ENCODE results near the gene CLPTM1.
"Not testable (repeated sequence)": the region's sequence is repeated elsewhere in the genome, so short reads cannot be mapped to it uniquely, and the experiment has no call there.

The CLPTM1 gene

DNA sequence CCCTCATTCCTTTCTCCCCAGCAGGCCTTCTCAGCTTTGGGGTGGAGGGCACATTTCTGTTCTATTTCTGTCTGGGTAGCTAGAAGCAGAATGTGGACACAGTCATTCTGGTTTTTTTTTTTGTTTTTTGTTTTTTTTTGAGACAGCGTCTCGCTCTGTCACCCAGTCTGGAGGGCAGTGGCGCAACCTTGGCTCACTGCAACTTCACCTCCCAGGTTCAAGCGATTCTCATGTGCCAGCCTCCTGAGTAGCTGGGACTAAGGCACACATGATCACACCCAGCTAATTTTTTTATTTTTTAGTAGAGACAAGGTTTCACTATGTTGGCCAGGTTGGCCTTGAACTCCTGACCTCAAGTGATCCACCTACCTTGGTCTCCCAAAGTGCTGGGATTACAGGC lies 20.3 kb downstream of the CLPTM1 start:
- DNase-seq (ENCODE audit: low read depth in 3 of 3): no peak

DNA sequence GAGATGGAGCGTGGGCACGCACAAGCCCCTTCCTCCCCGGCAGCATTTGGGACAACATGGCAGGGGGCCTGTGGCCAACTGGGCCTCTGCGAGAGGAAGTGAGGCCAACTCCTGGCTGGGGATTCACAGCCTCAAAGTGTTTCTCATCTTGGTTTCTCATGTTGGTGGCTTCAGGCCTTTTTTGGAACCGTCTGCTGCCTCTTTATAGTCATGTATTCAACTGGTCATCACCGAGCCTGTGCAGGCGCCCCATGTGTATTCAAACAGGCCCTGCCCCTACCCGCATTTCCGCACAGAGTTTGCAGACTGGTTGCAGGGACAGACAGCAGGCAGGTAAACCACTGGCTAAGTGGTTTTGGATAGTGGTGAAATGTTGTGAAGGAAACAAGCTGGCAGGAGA lies 28.8 kb downstream of the CLPTM1 start:
- no peak for DNase-seq (ENCODE audit: low read depth in 3 of 3)

DNA sequence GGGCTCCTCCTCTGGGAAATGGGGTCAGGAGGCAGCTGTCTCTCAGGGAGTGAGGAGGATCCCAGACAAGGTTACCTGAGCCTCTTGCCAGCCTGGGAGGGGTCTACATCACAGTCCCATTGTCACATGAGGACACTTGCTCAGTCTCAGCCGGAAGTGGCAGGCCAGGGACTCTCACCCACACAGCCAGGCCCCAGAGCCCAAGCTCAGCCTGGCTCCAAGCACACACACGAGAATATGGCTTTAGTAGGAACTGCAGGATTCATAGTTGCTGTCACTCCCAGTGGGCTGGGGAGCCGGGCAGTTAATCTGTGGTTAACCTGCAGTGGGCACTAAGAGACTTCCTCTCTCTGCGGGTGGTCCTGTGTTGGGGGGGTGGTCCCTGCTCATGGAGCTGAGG lies 30.3 kb downstream of the CLPTM1 start:
- DNase-seq (ENCODE audit: low read depth in 3 of 3): no peak

DNA sequence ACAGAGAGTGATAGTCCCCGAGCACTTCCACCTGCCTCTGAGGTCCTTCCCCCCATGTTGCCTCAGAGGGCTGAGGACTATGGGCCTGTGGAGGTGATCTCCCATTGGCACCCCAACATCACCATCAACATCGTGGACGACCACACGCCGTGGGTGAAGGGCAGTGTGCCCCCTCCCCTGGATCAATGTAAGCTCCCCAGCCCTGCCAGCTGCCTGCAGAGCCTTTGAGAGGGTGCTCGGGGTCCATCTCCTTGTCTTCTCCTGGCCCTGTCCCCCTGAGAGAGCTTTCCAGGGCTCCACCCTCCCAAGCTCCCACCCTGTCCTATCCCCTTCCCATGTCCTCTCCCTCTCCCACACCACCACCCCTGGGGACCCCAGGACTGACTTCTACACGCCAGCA lies 31.2 kb downstream of the CLPTM1 start:
- DNase-seq (ENCODE audit: low read depth in 3 of 3): no peak

GRCh38 chr19:44987148-44987675 lies 32.0 kb downstream of the CLPTM1 start:
- no peak for DNase-seq (ENCODE audit: low read depth in 3 of 3)

DNA sequence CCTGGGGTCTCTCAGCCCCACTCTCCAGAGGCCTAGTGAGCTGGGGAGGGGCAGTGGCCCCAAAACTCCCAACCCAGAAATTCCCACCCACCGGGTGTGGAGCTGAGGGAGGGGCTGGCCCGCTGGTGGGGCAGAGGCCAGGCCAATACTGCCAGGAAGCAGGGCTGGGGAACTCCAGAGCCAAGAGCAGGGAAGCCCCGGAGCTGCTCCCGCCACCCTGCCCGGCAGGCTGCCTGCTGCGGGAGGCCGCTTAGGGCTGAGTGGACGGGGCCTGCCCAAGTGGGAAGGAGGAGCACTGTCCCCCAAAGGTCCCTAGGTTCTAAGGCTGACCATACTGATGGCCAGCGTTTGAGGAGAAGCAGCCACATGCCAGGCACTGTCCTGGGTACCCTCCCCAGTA lies 33.1 kb downstream of the CLPTM1 start:
- DNase-seq (ENCODE audit: low read depth in 3 of 3): no peak

- peak; percentile 35 to 56 (median 38) for DNase-seq (ENCODE audit: low read depth in 3 of 3)
These were observed 33.8 kb downstream of the CLPTM1 start for GRCh38 chr19:44988896-44989556.

- DNase-seq (ENCODE audit: low read depth in 3 of 3): no peak
These were observed 35.3 kb downstream of the CLPTM1 start for GRCh38 chr19:44990459-44990858.

GRCh38 chr19:44990966-44991365 lies 35.8 kb downstream of the CLPTM1 start:
- no peak for DNase-seq (ENCODE audit: low read depth in 3 of 3)

- no peak for DNase-seq (ENCODE audit: low read depth in 3 of 3)
These were observed 37.4 kb downstream of the CLPTM1 start for GRCh38 chr19:44992336-44993163.

DNA sequence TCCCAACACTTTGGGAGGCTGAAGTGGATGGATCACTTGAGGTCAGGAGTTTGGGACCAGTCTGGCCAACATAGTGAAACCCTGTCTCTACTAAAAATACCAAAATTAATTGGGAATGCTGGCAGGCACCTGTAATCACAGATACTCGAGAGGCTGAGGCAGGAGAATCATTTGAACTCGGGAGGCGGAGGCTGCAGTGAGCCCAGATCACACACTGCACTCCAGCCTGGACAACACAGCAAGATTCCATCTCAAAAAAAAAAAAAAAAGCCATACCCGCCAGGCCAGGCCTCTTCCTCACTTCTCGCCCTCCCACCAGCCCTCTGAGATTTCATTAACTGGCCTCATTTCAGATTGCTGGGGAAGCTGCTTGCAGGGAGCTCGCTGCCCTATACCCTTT lies 38.3 kb downstream of the CLPTM1 start:
- DNase-seq (ENCODE audit: low read depth in 3 of 3): no peak

DNA sequence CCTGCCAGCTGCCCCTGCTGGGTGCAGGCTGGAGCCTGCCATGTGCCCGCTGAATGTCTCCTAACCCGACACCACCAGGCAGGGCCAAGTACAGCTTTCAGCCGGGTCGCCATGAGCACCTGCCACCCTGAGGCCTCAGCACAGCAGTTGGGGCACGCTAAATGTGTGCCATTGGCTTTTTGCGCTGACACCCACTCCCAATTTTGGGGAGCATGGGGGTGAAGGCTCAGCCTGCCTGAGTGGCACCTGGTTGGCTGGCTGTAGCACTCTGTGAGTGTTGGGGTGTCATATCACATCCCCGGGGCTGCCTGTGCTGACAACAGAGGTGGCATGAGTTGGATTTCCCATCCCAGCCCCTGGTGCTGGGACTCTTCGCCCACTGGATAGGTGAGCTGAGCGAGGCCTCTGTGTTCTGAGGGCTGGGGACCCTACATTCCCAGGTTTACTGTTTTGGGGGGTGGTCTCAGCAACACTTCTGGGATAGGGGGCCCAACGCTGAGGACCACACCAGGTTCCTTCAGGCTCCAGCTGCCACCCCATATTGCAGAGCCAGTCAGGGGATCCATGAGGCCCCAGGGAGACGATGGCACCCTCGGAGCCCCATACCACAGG lies 38.9 kb downstream of the CLPTM1 start:
- DNase-seq (ENCODE audit: low read depth in 3 of 3): no peak

- no peak for DNase-seq (ENCODE audit: low read depth in 3 of 3)
These were observed 42.8 kb downstream of the CLPTM1 start for GRCh38 chr19:44998025-44998424.

- not testable (repeated sequence) for DNase-seq (ENCODE audit: low read depth in 3 of 3)
These were observed 44.1 kb downstream of the CLPTM1 start for GRCh38 chr19:44999131-44999925.

GRCh38 chr19:45000665-45001064 lies 45.5 kb downstream of the CLPTM1 start:
- not testable (repeated sequence) for DNase-seq (ENCODE audit: low read depth in 3 of 3)

DNA sequence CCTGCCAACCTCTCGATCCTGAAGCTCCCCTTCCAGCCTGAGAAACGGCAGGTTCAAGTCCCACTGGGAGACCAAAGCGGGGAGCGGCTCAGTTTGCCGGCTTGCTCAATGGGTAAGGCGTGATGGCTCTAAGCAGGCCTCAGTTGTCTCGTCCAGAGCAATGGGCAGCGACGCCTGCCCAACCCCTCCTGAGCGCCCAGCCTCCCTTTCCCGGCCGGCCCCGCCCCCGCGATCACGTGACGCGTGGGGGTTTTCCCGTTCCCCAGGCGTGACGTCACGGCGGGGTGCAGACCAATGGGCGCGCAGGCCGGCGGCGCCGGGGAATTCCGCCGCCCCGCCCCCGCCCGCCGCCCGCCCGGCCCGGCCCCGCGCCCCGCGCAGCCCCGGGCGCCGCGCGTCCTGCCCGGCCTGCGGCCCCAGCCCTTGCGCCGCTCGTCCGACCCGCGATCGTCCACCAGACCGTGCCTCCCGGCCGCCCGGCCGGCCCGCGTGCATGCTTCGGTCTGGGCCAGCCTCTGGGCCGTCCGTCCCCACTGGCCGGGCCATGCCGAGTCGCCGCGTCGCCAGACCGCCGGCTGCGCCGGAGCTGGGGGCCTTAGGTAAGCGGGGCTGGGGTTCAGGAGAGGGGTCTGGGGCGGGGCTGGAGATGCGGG lies 46.0 kb downstream of the CLPTM1 start, which contains the start of gene RELB:
TSS of gene RELB (plus strand) at position 378 of the 653 bp plus-strand sequence. CDS start at position 494, 116 bp downstream.
- DNase-seq (ENCODE audit: low read depth in 3 of 3): peak; percentile 94 to 99 (median 96)

DNA sequence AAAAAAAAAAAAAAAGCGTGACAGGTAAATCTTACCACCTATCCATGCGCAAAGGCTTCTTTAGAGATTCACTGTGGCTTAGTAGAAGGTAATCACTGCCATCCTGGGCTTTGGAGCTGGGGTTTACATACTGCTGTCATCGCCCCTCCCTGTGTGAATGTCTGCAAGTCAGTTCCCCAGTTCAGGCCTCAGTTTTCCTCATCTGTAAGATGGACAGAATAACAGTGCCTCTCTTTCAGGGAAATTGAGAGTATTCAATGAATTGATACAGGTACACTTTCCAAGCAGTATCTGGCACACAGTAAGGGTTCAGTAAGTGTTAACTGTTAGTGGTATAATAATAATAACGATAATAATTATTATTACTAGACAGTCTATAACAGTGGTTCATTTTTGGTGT lies 48.3 kb downstream of the CLPTM1 start:
- no peak for DNase-seq (ENCODE audit: low read depth in 3 of 3)

DNA sequence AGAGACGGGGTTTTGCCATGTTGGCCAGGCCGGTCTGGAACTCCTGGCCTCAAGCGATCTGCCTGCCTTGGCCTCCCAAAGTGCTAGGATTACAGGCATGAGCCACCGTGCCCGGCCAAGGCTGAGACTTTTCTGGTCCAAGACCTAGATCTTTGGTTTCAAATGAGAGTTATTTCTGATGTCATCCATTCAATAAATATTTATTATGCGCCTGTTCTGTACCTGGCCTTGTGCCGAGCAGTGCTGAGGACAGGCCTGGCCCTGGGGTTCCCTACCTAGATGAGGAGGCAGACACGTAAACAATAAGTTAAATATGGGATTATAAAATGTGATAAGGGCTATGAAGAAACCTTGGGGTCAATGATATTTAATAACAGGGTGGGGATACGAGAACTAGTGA lies 50.6 kb downstream of the CLPTM1 start:
- no peak for DNase-seq (ENCODE audit: low read depth in 3 of 3)

- DNase-seq (ENCODE audit: low read depth in 3 of 3): no peak
These were observed 53.4 kb downstream of the CLPTM1 start for GRCh38 chr19:45008552-45008951.

GRCh38 chr19:45009625-45010255 lies 54.6 kb downstream of the CLPTM1 start:
- no peak for DNase-seq (ENCODE audit: low read depth in 3 of 3)

GRCh38 chr19:45010306-45010705 lies 55.1 kb downstream of the CLPTM1 start:
- no peak for DNase-seq (ENCODE audit: low read depth in 3 of 3)

Measured in stimulated activated CD4-positive, alpha-beta T cell treated with anti-CD3 and anti-CD28 coated beads, TNF-alpha, amount 100 ng/mL, for 4 hours (primary cell).